HS-5 (cell line): ENCODE data around the gene CBX8.

Experiments used
- DNase-seq: peaks from one replicate; pipeline ENCODE4 v3.0.0-alpha.2; 2012; ENCODE audit warnings: low read depth

Gene CBX8

GRCh38 chr17:79804856-79805696, 8.2 kb upstream of the CBX8 start:
- DNase-seq, result no peak

- no peak for DNase-seq
Measured at GRCh38 chr17:79803997-79804855, 7.3 kb upstream of the CBX8 start.

- no peak for DNase-seq
Measured at GRCh38 chr17:79803421-79803996, 6.6 kb upstream of the CBX8 start.

DNA sequence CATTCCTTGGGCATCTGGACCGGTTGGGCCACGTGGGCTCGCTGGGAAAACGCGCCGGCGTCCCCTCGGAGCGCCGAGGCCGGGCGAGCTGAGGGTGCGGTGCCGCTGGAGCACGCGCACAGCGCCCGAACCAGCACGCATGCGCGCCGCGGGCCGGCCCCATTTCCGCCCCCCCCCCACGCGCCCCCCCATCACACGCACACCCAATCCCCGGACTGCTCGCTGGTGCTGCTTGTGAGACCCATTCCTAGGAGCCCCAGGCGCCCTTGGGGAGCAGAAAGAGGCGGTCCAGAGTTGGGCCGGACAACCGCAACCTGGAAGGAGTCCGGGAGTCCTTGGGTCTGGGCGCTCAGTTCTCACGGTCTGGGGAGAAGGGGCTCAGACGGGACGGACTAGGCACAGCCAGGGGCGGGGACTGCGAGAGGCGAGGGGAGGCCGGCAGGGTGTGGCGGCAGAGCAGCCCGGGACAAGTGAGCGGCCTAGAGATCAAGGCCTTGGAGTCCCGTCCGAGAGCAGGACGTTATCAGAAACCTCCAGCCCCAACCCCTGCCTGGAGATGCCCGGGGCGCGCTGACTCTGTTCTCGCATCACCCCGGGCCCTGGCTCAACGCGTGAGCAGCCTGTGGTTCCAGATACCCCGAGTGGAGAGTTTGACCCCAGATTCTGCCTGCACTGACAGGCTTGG, 6.0 kb upstream of the CBX8 start:
- DNase-seq, result no peak

DNA sequence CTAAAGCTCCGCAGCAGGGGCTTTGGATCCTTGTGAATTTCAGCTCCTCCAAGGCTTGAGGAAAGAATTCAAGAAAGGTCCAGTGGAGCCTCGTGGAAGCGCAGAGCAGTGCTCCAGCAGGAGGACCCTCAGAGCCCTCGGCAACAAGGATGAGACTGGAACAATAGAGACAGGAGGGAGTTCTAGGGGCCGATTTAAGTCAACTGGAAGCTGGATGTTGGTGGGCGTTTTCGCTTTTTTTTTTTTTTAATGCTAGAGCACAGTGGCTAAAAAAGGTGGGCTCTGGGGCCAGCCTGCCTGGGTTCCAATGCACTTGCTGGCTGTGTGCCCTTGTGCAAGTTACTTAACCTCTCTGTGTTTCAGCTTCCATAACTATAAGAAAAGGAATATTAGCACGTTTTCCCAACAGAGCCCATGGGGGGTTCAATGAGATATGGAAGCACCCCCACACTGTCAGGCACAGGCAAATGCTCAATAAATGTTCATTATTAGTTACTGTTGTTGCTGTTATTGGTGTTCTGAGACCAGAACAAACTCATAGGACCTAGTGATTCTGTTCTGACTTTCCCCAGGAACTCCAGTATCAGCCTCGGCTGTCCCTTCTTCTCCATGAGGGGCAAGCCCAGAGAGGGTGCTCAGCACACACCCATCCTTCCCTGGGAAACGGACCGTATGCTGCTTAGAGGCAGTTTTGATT, 5.3 kb upstream of the CBX8 start:
- no peak for DNase-seq

DNA sequence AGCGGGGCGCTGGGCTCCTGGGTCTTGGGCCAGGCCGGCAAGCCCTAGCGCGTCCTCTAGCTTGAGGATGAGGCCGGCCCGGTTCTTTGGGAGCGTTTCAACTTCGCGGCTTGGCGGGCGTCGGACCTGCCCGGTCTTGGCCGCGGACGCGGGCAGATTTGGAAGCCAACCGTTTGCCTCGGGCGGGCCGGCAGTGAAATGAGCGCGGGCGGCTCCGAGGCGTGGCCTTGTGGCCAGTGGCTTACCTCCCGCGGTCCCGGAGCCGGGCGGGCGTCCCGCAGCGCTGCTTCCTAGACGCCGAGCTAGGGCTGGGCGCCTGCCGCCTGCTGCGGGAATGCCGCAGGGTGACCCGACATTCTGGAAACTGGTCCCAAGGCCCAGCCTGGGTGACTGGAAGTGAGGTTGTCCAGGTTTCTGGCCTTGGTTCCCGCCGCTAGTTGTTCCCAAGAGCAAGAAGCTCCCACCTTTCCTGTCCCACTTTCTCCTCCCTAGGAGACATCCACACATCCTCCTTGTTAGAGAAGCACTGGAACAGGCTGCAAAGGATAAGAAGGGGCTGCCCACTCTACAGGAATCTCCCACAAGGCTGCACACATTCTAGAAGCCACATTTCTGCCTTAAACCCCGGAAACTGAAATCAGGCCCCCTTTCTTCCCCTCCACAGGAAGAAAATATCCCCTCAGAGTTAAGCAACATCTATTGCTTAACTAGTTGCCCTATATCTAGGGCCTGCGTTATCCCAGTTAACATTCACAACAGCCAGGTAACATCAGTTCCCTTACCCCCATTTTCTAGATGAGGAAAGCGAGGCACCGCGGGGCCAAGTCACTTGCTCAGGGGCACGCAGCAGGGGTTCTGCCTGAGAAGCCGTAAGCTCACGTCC, 4.5 kb upstream of the CBX8 start:
- DNase-seq, result no peak

GRCh38 chr17:79800325-79801155, 3.7 kb upstream of the CBX8 start:
- no peak for DNase-seq

DNA sequence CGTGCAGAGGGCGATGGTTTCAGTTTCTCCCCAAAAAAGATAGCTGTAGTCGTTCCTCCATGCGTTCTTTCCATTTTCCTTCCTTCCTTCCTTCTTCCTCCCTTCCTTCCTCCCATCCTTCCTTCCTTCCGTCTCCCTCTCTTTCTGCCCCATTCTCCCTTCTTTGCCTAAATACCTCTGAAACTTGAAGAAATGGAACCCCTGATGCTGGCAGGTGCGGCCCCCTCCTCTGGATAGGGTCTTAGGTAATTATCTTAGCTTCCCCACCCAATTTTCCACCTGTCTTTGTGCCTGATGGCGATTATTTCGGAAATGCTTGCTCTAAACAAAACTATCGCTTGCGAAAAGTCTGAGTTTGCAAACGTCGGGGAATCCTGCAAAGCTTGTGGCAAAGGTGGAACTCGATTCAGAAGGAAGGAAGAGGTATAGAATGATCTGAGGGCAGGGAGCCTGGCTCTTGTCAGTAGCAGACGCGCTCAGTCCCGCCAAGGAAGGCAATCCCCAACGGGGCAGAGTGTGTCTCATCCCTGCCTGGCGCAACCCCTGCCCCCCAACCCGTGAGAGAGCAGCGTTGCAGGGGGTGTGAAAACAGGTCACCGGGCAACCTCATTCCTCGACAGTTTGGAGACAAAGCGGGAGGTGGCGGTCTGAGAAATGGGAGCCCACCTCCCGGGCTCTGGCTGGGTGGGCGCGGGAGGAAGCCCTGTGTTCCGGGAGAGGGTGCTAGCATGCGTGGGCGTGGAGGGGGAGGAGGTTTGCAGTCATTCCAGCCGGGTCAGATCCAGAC, 2.9 kb upstream of the CBX8 start:
- DNase-seq, result no peak

- DNase-seq, result no peak
Measured at GRCh38 chr17:79799174-79799537, 2.3 kb upstream of the CBX8 start.

GRCh38 chr17:79798299-79799173, 1.7 kb upstream of the CBX8 start:
- no peak for DNase-seq

DNA sequence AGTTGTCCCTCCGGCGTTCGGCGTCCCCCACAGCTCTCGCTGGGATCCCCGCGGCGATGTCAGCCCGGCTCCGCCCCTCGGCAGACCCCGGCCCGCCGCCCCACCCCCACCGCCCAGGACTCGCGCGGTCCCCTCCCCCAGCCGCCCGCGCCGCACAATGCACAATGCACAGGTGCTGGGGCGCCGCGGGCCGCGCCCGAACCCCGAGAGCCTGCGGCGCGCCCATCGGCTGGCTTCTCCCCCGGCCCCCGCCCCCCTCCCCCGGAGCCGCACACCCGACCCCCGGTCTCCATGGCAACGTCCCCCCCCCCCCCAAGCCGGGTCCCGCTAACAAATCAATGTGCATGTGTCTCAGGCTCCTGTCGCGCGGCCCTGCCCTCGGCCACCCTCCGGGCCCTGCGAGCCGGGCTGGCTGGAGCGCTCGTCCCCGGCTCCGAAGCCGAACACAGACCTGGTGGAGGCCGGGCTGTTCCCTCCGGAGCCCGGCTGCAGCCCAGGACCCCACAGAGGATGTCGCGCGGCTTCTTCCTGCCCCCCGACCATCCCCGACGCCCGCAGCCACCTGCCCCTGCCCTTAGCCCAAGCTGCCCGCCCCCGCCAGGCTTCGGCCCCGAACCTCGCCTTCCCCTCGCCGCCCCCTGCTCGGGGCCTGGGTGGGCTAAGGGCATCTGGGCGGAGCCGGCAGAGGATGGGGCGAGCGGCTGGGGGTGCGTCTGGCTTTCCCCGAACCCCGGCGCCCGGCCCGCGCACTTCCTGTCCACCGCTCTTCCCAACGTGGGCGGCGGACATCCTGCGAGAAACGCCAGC, 818 bp upstream of the CBX8 start:
- no peak for DNase-seq

DNA sequence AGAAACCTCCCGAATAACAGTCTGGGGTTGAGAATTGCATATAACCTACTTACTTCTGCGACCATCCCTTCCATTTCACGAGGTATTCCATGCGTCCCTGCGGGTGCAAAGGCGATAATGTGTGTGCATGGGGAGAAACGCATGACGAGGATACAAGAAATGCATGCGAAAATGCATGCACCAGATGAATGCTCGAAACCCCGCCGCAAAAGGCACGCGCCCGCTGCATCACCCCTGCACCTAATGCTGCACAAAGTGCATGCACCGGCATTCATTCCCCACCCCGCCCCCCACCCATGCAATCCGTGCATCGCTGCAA, 474 bp downstream of the CBX8 start:
- DNase-seq, result no peak

GRCh38 chr17:79795795-79796443, 958 bp downstream of the CBX8 start:
- DNase-seq, result no peak

- DNase-seq, result no peak
Measured at GRCh38 chr17:79794659-79795511, 2.0 kb downstream of the CBX8 start.

- no peak for DNase-seq
Measured at GRCh38 chr17:79793924-79794304, 3.0 kb downstream of the CBX8 start.
